WTC11 (cell line): ENCODE data around the gene BMP8A. TPM values are rescaled to one million over a fixed set of nuclear protein-coding genes. Genes with fewer than 3 reads are reported as not detected.
A peak's percentile ranks its signal among the peaks of the same experiment; 100 is the strongest.

ENCODE experiments used
- ATAC-seq: fragments of 200-7000 bp; cut with Tn5 transposase; 2 replicates; pipeline ENCODE4 v1.10.0; 2021; ENCODE audit warnings: mild to moderate bottlenecking, moderate library complexity
- CTCF ChIA-PET: fragments of 300-600 bp; sonication (Branson Sonifier 250); formaldehyde crosslinking; loops from one replicate; lab custom pipeline; 2021; ENCODE audit warnings: antibody characterized with exemption; lab: Charles Lee
- POLR2A ChIA-PET: fragments of 350-600 bp; sonication (Branson Sonifier 250); formaldehyde crosslinking; loops from one replicate; lab custom pipeline; 2021; ENCODE audit warnings: antibody characterized with exemption; lab: Charles Lee
- DNase-seq: peaks from one replicate; pipeline ENCODE4 v3.0.0; 2021; ENCODE audit warnings: low spot score
- H3K27ac Mint-ChIP-seq: 2 replicates; pipeline ENCODE4 v1.8.0; 2021; ENCODE audit warnings: mixed read lengths
- H3K27me3 Mint-ChIP-seq: 2 replicates; pipeline ENCODE4 v1.8.0; 2021; ENCODE audit warnings: low read depth, mild to moderate bottlenecking, moderate library complexity, mixed read lengths
- H3K36me3 Mint-ChIP-seq: 2 replicates; pipeline ENCODE4 v1.8.0; 2021; ENCODE audit warnings: mixed read lengths
- H3K4me1 Mint-ChIP-seq: 2 replicates; pipeline ENCODE4 v1.8.0; 2022; ENCODE audit warnings: mixed read lengths
- H3K4me3 Mint-ChIP-seq: 2 replicates; pipeline ENCODE4 v1.8.0; 2021; ENCODE audit warnings: mild to moderate bottlenecking, moderate library complexity, mixed read lengths
- H3K9me3 Mint-ChIP-seq: 2 replicates; pipeline ENCODE4 v1.8.0; 2021; ENCODE audit warnings: mixed read lengths
- AFF4 ChIP-seq: sonication (generic); formaldehyde crosslinking; IDR thresholded peaks from 2 replicates; pipeline ENCODE4 v1.8.1; 2023; ENCODE audit warnings: mild to moderate bottlenecking, missing genetic modification reagents, borderline replicate concordance
- AR ChIP-seq: fragments of 250-450 bp; sonication (Bioruptor Pico); IDR thresholded peaks from 2 replicates; pipeline ENCODE4 v1.9.0; 2021; ENCODE audit warnings: mild to moderate bottlenecking
- ATF6 ChIP-seq: sonication (generic); formaldehyde crosslinking; IDR thresholded peaks from 2 replicates; pipeline ENCODE4 v1.8.1; 2023; ENCODE audit warnings: mild to moderate bottlenecking, missing genetic modification reagents
- ETV6 ChIP-seq: sonication (generic); formaldehyde crosslinking; IDR thresholded peaks from 2 replicates; pipeline ENCODE4 v1.8.1; 2022; ENCODE audit warnings: mild to moderate bottlenecking, missing genetic modification reagents
- FOXP1 ChIP-seq: sonication (generic); formaldehyde crosslinking; IDR thresholded peaks from 2 replicates; pipeline ENCODE4 v1.8.0; 2022; ENCODE audit warnings: missing genetic modification reagents, mild to moderate bottlenecking, moderate library complexity, borderline replicate concordance
- FOXP4 ChIP-seq: sonication (generic); formaldehyde crosslinking; IDR thresholded peaks from 2 replicates; pipeline ENCODE4 v1.8.0; 2022; ENCODE audit warnings: mild to moderate bottlenecking, missing genetic modification reagents
- IRF2 ChIP-seq: sonication (generic); formaldehyde crosslinking; IDR thresholded peaks from 2 replicates; pipeline ENCODE4 v1.8.0; 2022; ENCODE audit warnings: low read depth, missing genetic modification reagents, borderline replicate concordance
- PREB ChIP-seq: sonication (generic); formaldehyde crosslinking; IDR thresholded peaks from 2 replicates; pipeline ENCODE4 v1.8.1; 2022; ENCODE audit warnings: mild to moderate bottlenecking, missing genetic modification reagents, moderate library complexity, borderline replicate concordance
- ZMAT4 ChIP-seq: fragments of 250-450 bp; sonication (Bioruptor Pico); IDR thresholded peaks from 2 replicates; pipeline ENCODE4 v1.9.0; 2021; ENCODE audit warnings: mild to moderate bottlenecking
- ZNF232 ChIP-seq: sonication (generic); formaldehyde crosslinking; IDR thresholded peaks from 2 replicates; pipeline ENCODE4 v1.8.0; 2022; ENCODE audit warnings: mild to moderate bottlenecking, missing genetic modification reagents
- ZNF396 ChIP-seq: fragments of 250-450 bp; sonication (Bioruptor Pico); IDR thresholded peaks from 2 replicates; pipeline ENCODE4 v1.8.0; 2021; ENCODE audit warnings: mild to moderate bottlenecking, moderate library complexity, borderline replicate concordance
- total RNA-seq: library from RNA; stranded (reverse); gene quantifications from 3 replicates; pipeline ENCODE4 v1.2.3, GENCODE V29; 2021

The BMP8A gene
- total RNA-seq, 1 experiment from 2014 or later: 0.94 TPM

- Mint-ChIP-seq H3K27ac (no peak overlapping the region), H3K36me3 (peaks cover 9% of the 10 kb centered on the region), H3K27me3 (no peaks in the 10 kb centered on the region), H3K4me3 (no peak overlapping the region), H3K4me1 (no peaks in the 10 kb centered on the region), H3K9me3 (no peaks in the 10 kb centered on the region)
- no peak for DNase-seq
- ChIA-PET CTCF (no interaction called here), POLR2A (no interaction called here)
- TF ChIP-seq ETV6 (CRISPR knock-in tag) (no peak), ZNF232 (CRISPR knock-in tag) (no peak), IRF2 (CRISPR knock-in tag) (no peak)
- ATAC-seq: no peak
Measured at GRCh38 chr1:39533442-39533841, 42.0 kb downstream of the BMP8A start.

GRCh38 chr1:39538531-39539251, 47.3 kb downstream of the BMP8A start:
- no peaks in the 10 kb centered on the region for H3K9me3 Mint-ChIP-seq
- H3K4me3 Mint-ChIP-seq: no peak overlapping the region
- peaks cover 4% of the 10 kb centered on the region for H3K36me3 Mint-ChIP-seq
- no peaks in the 10 kb centered on the region for H3K4me1 Mint-ChIP-seq
- no peaks in the 10 kb centered on the region for H3K27me3 Mint-ChIP-seq
- ChIA-PET CTCF (interaction anchor here (0.5 to 2.5 kb wide), 62 partner anchors 8 to 467 kb away, joined by 3 to 38 read pairs (median 4); partner anchors contain the start of genes BMP8A, NT5C1A, PABPC4 and PPIE), POLR2A (interaction anchor here (0.6 kb wide), 2 partner anchors 35 to 285 kb away, joined by 3 read pairs; no protein-coding TSS in a partner anchor)
- peak overlapping the region; percentile 13; the same call in 1 of the 2 replicates for H3K27ac Mint-ChIP-seq
- ATAC-seq (no peak), DNase-seq (no peak)
- TF ChIP-seq AFF4 (CRISPR knock-in tag) (no peak), ZMAT4 (CRISPR knock-in tag) (no peak), FOXP4 (no peak), ATF6 (no peak), PREB (CRISPR knock-in tag) (no peak), FOXP1 (no peak), ZNF396 (CRISPR knock-in tag) (no peak), AR (CRISPR knock-in tag) (no peak)
